HepG2 (cell line): ENCODE measurements around the gene C20orf144. TPM values are rescaled to one million over a fixed set of nuclear protein-coding genes. Genes with fewer than 3 reads are reported as not detected.

Source experiments
- BCL6 ChIP-seq: IDR thresholded peaks from 2 replicates; pipeline ENCODE4 v1.6.1; 2016; ENCODE audit warnings: missing genetic modification reagents, missing compliant biosample characterization
- KDM5A ChIP-seq: fragments of 200-600 bp; sonication (generic); IDR thresholded peaks from 2 replicates; pipeline ENCODE4 v1.7.0; 2018; ENCODE audit warnings: antibody characterized with exemption, mild to moderate bottlenecking, low read length, borderline replicate concordance
- MIER3 ChIP-seq: IDR thresholded peaks from 2 replicates; pipeline ENCODE4 v1.6.1; 2016; ENCODE audit warnings: missing compliant biosample characterization, borderline replicate concordance
- MLLT10 ChIP-seq: sonication (generic); formaldehyde crosslinking; IDR thresholded peaks from 2 replicates; pipeline ENCODE4 v1.4.0; 2020; ENCODE audit warnings: missing genetic modification reagents
- MTF1 ChIP-seq: sonication (generic); formaldehyde crosslinking; IDR thresholded peaks from 2 replicates; pipeline ENCODE4 v1.5.0; 2020; ENCODE audit warnings: missing genetic modification reagents
- NAIF1 ChIP-seq: sonication (generic); formaldehyde crosslinking; IDR thresholded peaks from 2 replicates; pipeline ENCODE4 v1.5.0; 2020; ENCODE audit warnings: mild to moderate bottlenecking, missing genetic modification reagents, borderline replicate concordance
- NPAS2 ChIP-seq: sonication (generic); formaldehyde crosslinking; IDR thresholded peaks from 2 replicates; pipeline ENCODE4 v1.8.0; 2022; ENCODE audit warnings: mild to moderate bottlenecking, missing genetic modification reagents, borderline replicate concordance
- PHF21A ChIP-seq: sonication (generic); formaldehyde crosslinking; IDR thresholded peaks from 2 replicates; pipeline ENCODE4 v1.5.0; 2020; ENCODE audit warnings: mild to moderate bottlenecking, missing genetic modification reagents
- RELA ChIP-seq: sonication (generic); formaldehyde crosslinking; IDR thresholded peaks from 2 replicates; pipeline ENCODE4 v1.4.0; 2020; ENCODE audit warnings: missing genetic modification reagents
- TOPORS ChIP-seq: sonication (generic); formaldehyde crosslinking; IDR thresholded peaks from 2 replicates; pipeline ENCODE4 v1.8.0; 2023; ENCODE audit warnings: mild to moderate bottlenecking, missing genetic modification reagents
- ZFAT ChIP-seq: sonication (generic); formaldehyde crosslinking; conservative IDR thresholded peaks from 2 replicates; pipeline ENCODE4 v1.8.1; 2023; ENCODE audit warnings: missing genetic modification reagents, inconsistent platforms
- ZFP91 ChIP-seq: sonication (generic); formaldehyde crosslinking; IDR thresholded peaks from 2 replicates; pipeline ENCODE4 v1.9.0; 2022; ENCODE audit warnings: missing genetic modification reagents, mild to moderate bottlenecking, borderline replicate concordance
- ZMAT3 ChIP-seq: sonication (generic); formaldehyde crosslinking; conservative IDR thresholded peaks from 2 replicates; pipeline ENCODE4 v1.7.0; 2021; ENCODE audit warnings: missing genetic modification reagents
- ZNF318 ChIP-seq: sonication (generic); formaldehyde crosslinking; IDR thresholded peaks from 2 replicates; pipeline ENCODE4 v1.4.0; 2020; ENCODE audit warnings: mild to moderate bottlenecking, missing genetic modification reagents
- ZNF326 ChIP-seq: sonication (generic); formaldehyde crosslinking; IDR thresholded peaks from 2 replicates; pipeline ENCODE4 v1.4.0; 2020; ENCODE audit warnings: missing genetic modification reagents, borderline replicate concordance
- ZNF44 ChIP-seq: sonication (generic); formaldehyde crosslinking; IDR thresholded peaks from 2 replicates; pipeline ENCODE4 v1.5.1; 2020; ENCODE audit warnings: mild to moderate bottlenecking, missing genetic modification reagents
- ZNF749 ChIP-seq: sonication (generic); formaldehyde crosslinking; IDR thresholded peaks from 2 replicates; pipeline ENCODE4 v1.8.0; 2022; ENCODE audit warnings: mild to moderate bottlenecking, missing genetic modification reagents, moderate library complexity, borderline replicate concordance
- ZSCAN20 ChIP-seq: sonication (generic); formaldehyde crosslinking; IDR thresholded peaks from 2 replicates; pipeline ENCODE4 v1.4.0; 2020; ENCODE audit warnings: missing genetic modification reagents, mild to moderate bottlenecking, borderline replicate concordance
- polyA plus RNA-seq, 8 experiments: library from polyadenylated mRNA; depleted of rRNA in 3 of 8; stranded (reverse) in 7 of 8; unstranded in 1 of 8; fragments of >200 nt; fragmentation: Illumina TruSeq in 4 of 8; extraction: Trizol in 4 of 8; gene quantifications; 2 replicates each; pipeline versions ENCODE4 v1.2.1 to v1.2.3, GENCODE V29; 2011 to 2016; ENCODE audit warnings: low read depth in 4 of 8, missing spikeins in 1 of 8, mixed read lengths in 1 of 8; ENCODE audit not compliant: insufficient read depth in 1 of 8
- total RNA-seq, 5 experiments: library from RNA; depleted of rRNA; stranded (reverse); fragments of >200 nt; fragmentation: Illumina TruSeq; extraction: Trizol; gene quantifications; 2 replicates each; pipeline ENCODE4 v1.2.3, GENCODE V29; 2016; ENCODE audit warnings: low read depth in 1 of 5

C20orf144 gene
- total and polyA plus RNA-seq, 2 of the 13 experiments (the other 11 are each of a cell fraction or from before 2014, with no cell fraction given) = 0.09 to 0.16 TPM

GRCh38 chr20:33667676-33668465 is 5.7 kb downstream of the C20orf144 start (continued):
- TF ChIP-seq ZNF318 (CRISPR knock-in tag) = peak; percentile 66; the same call in 1 of the 2 replicates
- 0 out of 2 replicates have a peak, but pooled peaks have one; percentile 3 for TF ChIP-seq TOPORS
- no peak for TF ChIP-seq RELA (CRISPR knock-in tag)
- TF ChIP-seq NAIF1 (CRISPR knock-in tag) = no peak
- no peak for TF ChIP-seq MLLT10 (CRISPR knock-in tag)
- TF ChIP-seq BCL6 (CRISPR knock-in tag) = peak; percentile 29; the same call in 1 of the 2 replicates
- no peak for TF ChIP-seq PHF21A (CRISPR knock-in tag)
- no peak for TF ChIP-seq ZNF44
- no peak for TF ChIP-seq ZFAT (CRISPR knock-in tag)
- TF ChIP-seq ZNF749 (CRISPR knock-in tag) = no peak
- TF ChIP-seq ZSCAN20 (CRISPR knock-in tag) = no peak
- TF ChIP-seq KDM5A = no peak
- peak; percentile 80; the same call in 1 of the 2 replicates for TF ChIP-seq ZFP91
- TF ChIP-seq ZMAT3 (CRISPR knock-in tag) = no peak
- TF ChIP-seq NPAS2 = no peak
- no peak for TF ChIP-seq MIER3 (CRISPR knock-in tag)
- no peak for TF ChIP-seq ZNF326 (CRISPR knock-in tag)
- no peak for TF ChIP-seq MTF1 (CRISPR knock-in tag)
